GM12873 (cell line): ENCODE results near the gene GPR137B.

ENCODE experiments used
- TF ChIP-seq, protein P1 (sequence below): IDR thresholded peaks from 2 replicates; pipeline ENCODE4 v1.5.1; 2012; ENCODE audit warnings: low read depth, mild to moderate bottlenecking, moderate library complexity, low read length, control low read depth; ENCODE audit not compliant: insufficient read depth; ENCODE audit errors: missing control alignments

Gene GPR137B

DNA sequence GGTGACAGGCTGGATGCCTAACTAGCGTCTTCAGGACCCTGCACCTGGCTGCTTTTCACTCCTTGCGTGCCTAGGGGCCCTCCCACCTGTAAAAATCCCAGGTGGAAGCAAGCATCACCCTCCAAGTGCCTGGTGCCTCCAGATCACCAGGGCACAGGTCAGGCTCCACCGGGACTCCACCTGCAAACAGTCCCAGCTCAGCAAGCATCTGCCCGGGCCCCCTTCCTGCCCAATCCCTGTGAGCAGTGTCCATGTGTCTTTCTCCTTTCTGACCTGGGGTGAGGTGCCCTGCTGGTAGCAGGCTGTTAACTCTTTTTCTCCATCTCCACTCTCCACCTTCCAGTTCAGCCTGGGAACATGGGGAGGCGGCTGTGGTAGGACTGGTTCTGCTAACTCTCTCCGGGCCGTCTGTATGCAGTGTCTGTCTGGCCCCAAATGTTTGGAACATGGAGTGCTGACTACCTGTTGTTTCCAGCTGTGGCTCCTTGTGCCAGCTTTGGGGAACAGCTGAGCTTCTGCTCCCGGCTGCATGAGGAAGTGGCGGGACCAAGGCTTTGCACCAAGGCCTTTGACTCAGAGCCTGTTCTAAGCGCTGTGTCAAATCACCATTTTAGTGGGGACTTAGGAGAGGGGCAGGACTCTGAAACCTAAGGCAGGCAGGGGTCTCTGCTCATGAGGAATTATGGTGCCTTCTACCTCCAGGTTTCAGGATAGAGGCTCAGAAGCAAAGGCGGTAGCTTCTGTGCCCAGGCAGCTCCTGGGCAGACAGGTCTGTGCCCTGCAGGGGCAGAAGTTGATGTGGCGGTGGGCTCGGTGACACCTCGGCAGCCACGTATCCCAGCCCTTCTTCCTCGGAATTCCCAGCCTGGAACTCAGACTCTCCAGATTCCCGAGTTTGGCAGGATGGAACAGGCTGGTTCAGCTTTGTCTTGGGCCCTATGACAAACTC is 5.5 kb downstream of the GPR137B start:
- TF ChIP-seq, protein P1, sequence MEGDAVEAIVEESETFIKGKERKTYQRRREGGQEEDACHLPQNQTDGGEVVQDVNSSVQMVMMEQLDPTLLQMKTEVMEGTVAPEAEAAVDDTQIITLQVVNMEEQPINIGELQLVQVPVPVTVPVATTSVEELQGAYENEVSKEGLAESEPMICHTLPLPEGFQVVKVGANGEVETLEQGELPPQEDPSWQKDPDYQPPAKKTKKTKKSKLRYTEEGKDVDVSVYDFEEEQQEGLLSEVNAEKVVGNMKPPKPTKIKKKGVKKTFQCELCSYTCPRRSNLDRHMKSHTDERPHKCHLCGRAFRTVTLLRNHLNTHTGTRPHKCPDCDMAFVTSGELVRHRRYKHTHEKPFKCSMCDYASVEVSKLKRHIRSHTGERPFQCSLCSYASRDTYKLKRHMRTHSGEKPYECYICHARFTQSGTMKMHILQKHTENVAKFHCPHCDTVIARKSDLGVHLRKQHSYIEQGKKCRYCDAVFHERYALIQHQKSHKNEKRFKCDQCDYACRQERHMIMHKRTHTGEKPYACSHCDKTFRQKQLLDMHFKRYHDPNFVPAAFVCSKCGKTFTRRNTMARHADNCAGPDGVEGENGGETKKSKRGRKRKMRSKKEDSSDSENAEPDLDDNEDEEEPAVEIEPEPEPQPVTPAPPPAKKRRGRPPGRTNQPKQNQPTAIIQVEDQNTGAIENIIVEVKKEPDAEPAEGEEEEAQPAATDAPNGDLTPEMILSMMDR = no peak

DNA sequence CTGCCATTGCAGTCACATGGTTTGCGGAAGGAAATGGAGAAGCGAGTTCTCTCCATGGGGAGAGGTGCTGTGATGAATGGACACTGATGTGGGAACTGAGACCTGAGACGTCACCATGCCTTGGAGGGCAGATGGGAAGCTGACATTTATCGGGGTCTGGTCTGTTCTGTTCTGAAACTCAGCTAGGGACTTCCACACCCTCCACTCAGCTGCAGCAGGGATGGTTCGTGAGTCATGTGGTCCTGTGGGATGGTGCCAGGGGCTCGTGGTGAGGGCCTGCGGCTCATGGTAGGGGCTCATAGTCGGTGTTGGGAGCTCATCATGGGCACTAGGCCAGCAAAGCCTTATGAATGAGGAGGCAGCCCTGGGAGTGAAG is 6.1 kb downstream of the GPR137B start:
- TF ChIP-seq, protein P1 = no peak

DNA sequence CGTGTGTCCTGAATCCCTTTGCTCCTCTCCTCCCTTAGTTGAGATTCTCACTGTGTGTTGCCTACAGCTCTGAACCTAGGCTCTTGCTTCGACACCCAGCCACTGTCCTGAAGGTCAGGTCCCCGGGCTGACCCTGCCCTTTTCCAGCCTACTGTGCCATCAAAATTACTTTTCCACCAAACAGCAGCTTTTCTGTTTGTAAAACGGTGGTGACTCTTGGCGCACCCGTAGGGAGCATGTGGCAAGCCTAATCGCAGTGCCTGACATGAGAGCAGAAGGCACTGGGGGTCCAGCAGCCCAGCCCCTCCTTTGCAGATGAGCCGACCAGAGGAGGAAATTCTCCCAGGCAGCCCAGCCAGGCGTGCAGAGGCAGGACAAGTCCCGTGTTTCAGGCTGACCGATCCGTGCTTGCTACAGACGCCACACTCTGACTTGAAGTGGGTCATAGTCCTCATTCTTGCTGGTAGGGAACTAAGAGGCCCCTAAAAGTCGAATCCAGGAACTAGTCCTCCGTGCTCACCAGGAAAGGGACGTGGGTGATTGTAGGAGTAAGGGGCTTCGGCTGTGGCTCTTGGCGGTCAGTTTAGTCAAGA is 6.8 kb downstream of the GPR137B start:
- TF ChIP-seq, protein P1 = no peak

DNA sequence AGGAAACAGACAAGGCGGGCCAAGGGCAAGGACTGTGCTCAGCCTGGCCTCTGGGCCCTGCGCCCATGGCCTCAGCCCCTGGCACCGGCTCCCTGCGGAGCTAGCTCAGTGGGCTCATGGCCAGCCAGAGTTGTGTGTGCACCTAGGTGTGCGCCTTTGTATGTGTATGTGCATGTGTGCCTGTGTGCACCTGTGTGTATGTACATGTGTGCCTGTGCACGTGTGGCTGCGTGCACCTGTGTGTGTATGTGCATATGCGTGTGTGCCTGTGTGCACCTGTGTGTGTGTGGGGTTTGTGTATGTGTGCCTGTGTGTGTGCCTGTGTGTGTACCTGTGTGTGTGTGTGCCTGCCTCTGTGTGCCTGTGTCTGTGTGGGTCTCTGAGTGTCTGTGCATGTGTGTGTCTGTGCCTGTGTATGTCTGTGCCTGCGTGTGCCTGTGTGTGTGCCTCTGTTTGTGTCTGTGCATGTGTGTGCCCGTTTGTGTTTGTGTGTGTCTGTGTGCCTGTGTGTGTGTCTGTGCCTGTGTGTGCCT is 7.4 kb downstream of the GPR137B start:
- TF ChIP-seq, protein P1 = no peak

DNA sequence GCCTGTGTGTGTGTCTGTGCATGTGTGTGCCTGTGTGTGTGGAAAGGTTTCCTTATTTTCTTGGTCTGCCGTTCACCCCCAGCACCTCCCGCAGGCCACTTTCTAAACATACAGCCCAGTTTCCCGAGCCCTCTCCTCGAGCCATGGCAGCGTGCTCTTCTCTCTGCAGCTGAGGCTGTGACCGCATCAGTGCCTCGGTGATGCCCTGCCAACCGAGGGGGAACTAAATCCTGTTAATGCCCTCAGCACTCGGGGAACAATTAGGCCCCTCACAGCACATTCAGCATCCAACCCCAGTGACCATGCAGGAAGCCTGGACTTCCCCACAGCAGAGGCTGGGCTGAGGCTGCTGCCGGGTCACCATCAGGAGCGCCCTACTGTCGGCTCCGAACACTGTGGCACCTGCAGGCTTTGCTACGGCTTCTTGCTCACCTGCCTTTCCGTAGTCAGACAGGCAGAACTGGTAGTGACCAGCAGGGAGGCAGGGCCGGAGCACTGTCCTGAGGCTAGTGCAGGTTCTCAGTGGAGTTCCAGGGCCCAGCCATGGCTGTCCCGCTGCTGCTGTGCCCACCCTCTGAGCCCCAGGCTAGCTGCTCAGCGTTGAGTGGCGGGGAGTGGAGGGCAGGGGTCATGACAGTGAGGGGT is 8.1 kb downstream of the GPR137B start:
- TF ChIP-seq, protein P1 = no peak

DNA sequence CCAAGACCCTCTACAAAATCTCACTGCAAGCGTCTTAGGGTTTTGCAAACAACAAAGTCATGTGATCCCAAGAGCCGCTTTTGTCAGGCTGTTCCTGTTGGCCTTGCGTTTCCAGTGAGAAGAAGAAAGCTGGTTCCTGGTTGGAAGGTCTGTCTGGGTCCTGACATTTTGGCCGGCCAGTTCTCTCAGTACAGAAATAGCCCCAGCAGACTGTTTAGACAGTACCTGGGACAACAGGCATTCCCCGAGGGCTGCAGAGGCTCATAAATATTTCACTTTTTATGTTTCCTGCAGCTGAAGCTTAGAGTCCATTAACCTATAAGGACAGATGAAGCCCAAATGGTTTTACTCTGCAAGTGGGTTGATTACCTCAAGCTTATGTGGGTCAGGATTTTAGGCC is 8.6 kb downstream of the GPR137B start:
- TF ChIP-seq, protein P1 = no peak
